Measurements from ENCODE around the gene GRIA4.

GRCh38 chr11:105579111-105579510 lies 30.8 kb upstream of the GRIA4 start:
- TF ChIP-seq CTCF (IDR thresholded peaks at IDR 0.05; ENCODE audit: insufficient read depth, low read length, poor library complexity, severe bottlenecking), result no peak
- no peak for TF ChIP-seq EZH2phosphoT487 (conservative IDR thresholded peaks at IDR 0.05; ENCODE audit: low read length)
